Liver (tissue), 9 donors: ENCODE results near the gene FOXB1. TPM values are rescaled to one million over a fixed set of nuclear protein-coding genes. Genes with fewer than 3 reads are reported as not detected.

Experiments used
- DNase-seq: peaks from one replicate; pipeline ENCODE4 v3.0.0-alpha.2; 2017; ENCODE audit warnings: low spot score
- H3K27ac ChIP-seq, 2 donors: one replicate each; pipeline ENCODE4 v1.7.0; 2013; ENCODE audit warnings: inconsistent platforms in 2 of 2, low read length in 2 of 2, control low read depth in 1 of 2, low read depth in 1 of 2, mild to moderate bottlenecking in 1 of 2
- H3K27me3 ChIP-seq, 4 donors: one replicate each; pipeline versions ENCODE4 v1.6.1 to v1.7.0; 2013; ENCODE audit warnings: low read length in 3 of 4, inconsistent platforms in 1 of 4, mild to moderate bottlenecking in 1 of 4, moderate library complexity in 1 of 4; ENCODE audit not compliant: control insufficient read depth in 4 of 4, insufficient read depth in 4 of 4
- H3K36me3 ChIP-seq, 4 donors: one replicate each; pipeline versions ENCODE4 v1.6.1 to v1.7.0; 2013; ENCODE audit warnings: low read length in 3 of 4, mild to moderate bottlenecking in 3 of 4, low read depth in 1 of 4, moderate library complexity in 1 of 4; ENCODE audit not compliant: control insufficient read depth in 4 of 4, insufficient read depth in 3 of 4
- H3K4me1 ChIP-seq, 4 donors: one replicate each; pipeline versions ENCODE4 v1.6.1 to v1.7.0; 2013; ENCODE audit warnings: low read length in 3 of 4, mild to moderate bottlenecking in 3 of 4, moderate library complexity in 1 of 4; ENCODE audit not compliant: control insufficient read depth in 4 of 4, insufficient read depth in 4 of 4
- H3K4me3 ChIP-seq, 3 donors: one replicate each; pipeline versions ENCODE4 v1.6.1 to v1.7.0; 2013; ENCODE audit warnings: low read length in 3 of 3, control low read depth in 1 of 3, low read depth in 1 of 3, mild to moderate bottlenecking in 1 of 3
- H3K9ac ChIP-seq, 2 donors: one replicate each; pipeline ENCODE4 v1.7.0; 2013; ENCODE audit warnings: low read length in 2 of 2, mild to moderate bottlenecking in 2 of 2, moderate library complexity in 2 of 2, control low read depth in 1 of 2, low read depth in 1 of 2
- H3K9me3 ChIP-seq, 4 donors: one replicate each; pipeline versions ENCODE4 v1.6.1 to v1.7.0; 2013; ENCODE audit warnings: low read length in 3 of 4; ENCODE audit not compliant: control insufficient read depth in 4 of 4
- ATF3 ChIP-seq: IDR thresholded peaks from 2 replicates; pipeline ENCODE4 v1.6.1; 2016; ENCODE audit warnings: antibody characterized with exemption
- EGR1 ChIP-seq, 2 donors: IDR thresholded peaks; 2 replicates each; pipeline ENCODE4 v1.6.1; 2016 to 2018; ENCODE audit warnings: antibody characterized with exemption in 2 of 2, low read depth in 2 of 2
- FOXA1 ChIP-seq: IDR thresholded peaks from 2 replicates; pipeline ENCODE4 v1.6.1; 2016; ENCODE audit warnings: antibody characterized with exemption
- FOXA2 ChIP-seq: IDR thresholded peaks from 2 replicates; pipeline ENCODE4 v1.6.1; 2016; ENCODE audit warnings: antibody characterized with exemption
- GABPA ChIP-seq, 2 donors: IDR thresholded peaks in 1 of 2; conservative IDR thresholded peaks in 1 of 2; 2 replicates each; pipeline ENCODE4 v1.6.1; 2016; ENCODE audit warnings: antibody characterized with exemption in 2 of 2, mild to moderate bottlenecking in 1 of 2, moderate library complexity in 1 of 2
- HNF4A ChIP-seq, 2 donors: conservative IDR thresholded peaks; 2 replicates each; pipeline ENCODE4 v1.6.1; 2016; ENCODE audit warnings: antibody characterized with exemption in 2 of 2, mild to moderate bottlenecking in 2 of 2
- HNF4G ChIP-seq: IDR thresholded peaks from 2 replicates; pipeline ENCODE4 v1.6.1; 2016; ENCODE audit warnings: antibody characterized with exemption
- MAX ChIP-seq: IDR thresholded peaks from 2 replicates; pipeline ENCODE4 v1.6.1; 2016; ENCODE audit warnings: antibody characterized with exemption
- NR2F2 ChIP-seq: IDR thresholded peaks from 2 replicates; pipeline ENCODE4 v1.6.1; 2016; ENCODE audit warnings: antibody characterized with exemption
- RXRA ChIP-seq, 2 donors: IDR thresholded peaks; 2 replicates each; pipeline ENCODE4 v1.6.1; 2017 to 2018; ENCODE audit warnings: antibody characterized with exemption in 2 of 2, mild to moderate bottlenecking in 1 of 2
- SP1 ChIP-seq: IDR thresholded peaks from 2 replicates; pipeline ENCODE4 v1.6.1; 2018; ENCODE audit warnings: antibody characterized with exemption, mild to moderate bottlenecking
- TAF1 ChIP-seq: conservative IDR thresholded peaks from 2 replicates; pipeline ENCODE4 v1.6.1; 2016; ENCODE audit warnings: antibody characterized with exemption, mild to moderate bottlenecking
- YY1 ChIP-seq: IDR thresholded peaks from 2 replicates; pipeline ENCODE4 v1.6.1; 2016; ENCODE audit warnings: antibody characterized with exemption, mild to moderate bottlenecking
- ZBTB33 ChIP-seq: IDR thresholded peaks from 2 replicates; pipeline ENCODE4 v1.6.1; 2016; ENCODE audit warnings: antibody characterized with exemption
- WGBS: extraction: QIAGEN DNeasy Blood & Tissue Kit; methylation state at CpG from one replicate; pipeline ENCODE4 v1.1.7; 2013; 5-methylcytosine and 5-hydroxymethylcytosine counted together
- polyA plus RNA-seq, 2 donors: library from polyadenylated mRNA; stranded (reverse) in 1 of 2; unstranded in 1 of 2; fragments of 200-250 nt in 1 of 2; fragments of >200 nt in 1 of 2; fragmentation: Nextera tagmentation in 1 of 2; extraction: Ambion mirVana in 1 of 2; gene quantifications; one replicate each; pipeline versions ENCODE4 v1.2.1 to v1.2.3, GENCODE V29; 2013 to 2015
- total RNA-seq, 2 donors: library from RNA; depleted of rRNA; stranded (reverse); fragments of >200 nt; gene quantifications; one replicate each; pipeline ENCODE4 v1.2.3, GENCODE V29; 2014
- TF ChIP-seq, protein P1 (sequence below): fragments of 150-350 bp; IDR thresholded peaks from 2 replicates; pipeline ENCODE4 v1.5.1; 2017; ENCODE audit warnings: improper control_type of control experiment, low read depth, low read length; ENCODE audit not compliant: missing input control
- TF ChIP-seq, protein P2 (sequence below): IDR thresholded peaks from 2 replicates; pipeline ENCODE4 v1.6.1; 2016; ENCODE audit warnings: antibody characterized with exemption, mild to moderate bottlenecking
- donor health status: healthy.
- donor health status: healthy.
- donor health status: healthy.
- donor health status: healthy.
- donor health status: healthy.

Gene FOXB1
- total and polyA plus RNA-seq, 4 donors: not detected

DNA sequence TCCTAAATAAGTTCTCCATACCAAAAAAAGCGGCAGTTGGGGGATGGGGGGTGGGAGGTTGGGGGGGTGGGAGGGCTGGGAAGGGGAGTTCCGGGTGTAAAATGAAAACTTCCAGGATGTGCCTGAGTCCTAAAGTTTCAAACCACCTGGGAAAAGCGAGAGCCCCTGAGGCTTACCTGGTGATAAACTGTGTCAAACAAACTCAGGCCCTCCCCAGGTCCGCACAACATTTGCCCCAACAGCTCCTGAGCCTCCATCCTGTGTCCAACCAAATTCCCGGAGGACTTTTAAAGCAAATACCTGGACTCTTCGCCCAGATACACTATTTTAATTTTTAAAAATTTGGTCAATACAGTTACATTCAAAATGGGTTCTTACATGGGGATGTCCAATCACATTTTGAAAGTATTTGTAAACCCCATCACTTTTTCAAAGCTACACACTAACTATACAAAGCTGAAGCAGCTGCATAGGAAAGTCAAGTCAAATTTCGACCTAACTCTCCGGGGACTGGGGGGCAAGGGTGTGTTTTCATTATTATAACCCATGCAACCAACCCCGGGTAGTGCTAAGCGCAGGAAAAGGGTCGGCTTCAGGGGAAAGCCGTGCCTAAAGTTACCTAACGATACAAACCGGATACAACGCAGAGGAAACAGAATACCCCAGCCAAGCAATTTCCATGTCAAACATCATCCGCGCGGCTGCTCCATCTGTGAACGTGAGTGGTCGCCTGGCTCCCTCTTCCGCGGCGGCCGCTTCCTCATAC is 685 bp upstream of the FOXB1 start:
- Histone ChIP-seq H3K4me3 (no peak overlapping the region), H3K36me3 (no peaks in the 10 kb centered on the region), H3K27ac (no peak overlapping the region), H3K9ac (no peak overlapping the region), H3K4me1 (peaks cover 16 to 39% (median 30%) of the 10 kb centered on the region in 4 donors), H3K27me3 (peaks cover 10 to 41% (median 25%) of the 10 kb centered on the region in 4 donors), H3K9me3 (peaks cover 0 to 3% (median 0%) of the 10 kb centered on the region in 4 donors)
- WGBS: 4% methylated on average over 24 of the region's 24 CpGs
- TF ChIP-seq NR2F2 (no peak), MAX (no peak), HNF4A (conservative IDR thresholded peaks at IDR 0.05) (no peak), EGR1 (IDR thresholded peaks at IDR 0.05; ENCODE audit: low read depth in 2 of 2) (no peak), ZBTB33 (no peak), FOXA2 (no peak), SP1 (no peak), GABPA (IDR thresholded peaks at IDR 0.05 in 1 of 2, conservative IDR thresholded peaks at IDR 0.05 in 1 of 2) (no peak), ATF3 (no peak), FOXA1 (no peak), RXRA (IDR thresholded peaks at IDR 0.05) (no peak), HNF4G (no peak), YY1 (no peak), TAF1 (no peak)
- TF ChIP-seq, protein P1, sequence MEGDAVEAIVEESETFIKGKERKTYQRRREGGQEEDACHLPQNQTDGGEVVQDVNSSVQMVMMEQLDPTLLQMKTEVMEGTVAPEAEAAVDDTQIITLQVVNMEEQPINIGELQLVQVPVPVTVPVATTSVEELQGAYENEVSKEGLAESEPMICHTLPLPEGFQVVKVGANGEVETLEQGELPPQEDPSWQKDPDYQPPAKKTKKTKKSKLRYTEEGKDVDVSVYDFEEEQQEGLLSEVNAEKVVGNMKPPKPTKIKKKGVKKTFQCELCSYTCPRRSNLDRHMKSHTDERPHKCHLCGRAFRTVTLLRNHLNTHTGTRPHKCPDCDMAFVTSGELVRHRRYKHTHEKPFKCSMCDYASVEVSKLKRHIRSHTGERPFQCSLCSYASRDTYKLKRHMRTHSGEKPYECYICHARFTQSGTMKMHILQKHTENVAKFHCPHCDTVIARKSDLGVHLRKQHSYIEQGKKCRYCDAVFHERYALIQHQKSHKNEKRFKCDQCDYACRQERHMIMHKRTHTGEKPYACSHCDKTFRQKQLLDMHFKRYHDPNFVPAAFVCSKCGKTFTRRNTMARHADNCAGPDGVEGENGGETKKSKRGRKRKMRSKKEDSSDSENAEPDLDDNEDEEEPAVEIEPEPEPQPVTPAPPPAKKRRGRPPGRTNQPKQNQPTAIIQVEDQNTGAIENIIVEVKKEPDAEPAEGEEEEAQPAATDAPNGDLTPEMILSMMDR: no peak
- TF ChIP-seq, protein P2, sequence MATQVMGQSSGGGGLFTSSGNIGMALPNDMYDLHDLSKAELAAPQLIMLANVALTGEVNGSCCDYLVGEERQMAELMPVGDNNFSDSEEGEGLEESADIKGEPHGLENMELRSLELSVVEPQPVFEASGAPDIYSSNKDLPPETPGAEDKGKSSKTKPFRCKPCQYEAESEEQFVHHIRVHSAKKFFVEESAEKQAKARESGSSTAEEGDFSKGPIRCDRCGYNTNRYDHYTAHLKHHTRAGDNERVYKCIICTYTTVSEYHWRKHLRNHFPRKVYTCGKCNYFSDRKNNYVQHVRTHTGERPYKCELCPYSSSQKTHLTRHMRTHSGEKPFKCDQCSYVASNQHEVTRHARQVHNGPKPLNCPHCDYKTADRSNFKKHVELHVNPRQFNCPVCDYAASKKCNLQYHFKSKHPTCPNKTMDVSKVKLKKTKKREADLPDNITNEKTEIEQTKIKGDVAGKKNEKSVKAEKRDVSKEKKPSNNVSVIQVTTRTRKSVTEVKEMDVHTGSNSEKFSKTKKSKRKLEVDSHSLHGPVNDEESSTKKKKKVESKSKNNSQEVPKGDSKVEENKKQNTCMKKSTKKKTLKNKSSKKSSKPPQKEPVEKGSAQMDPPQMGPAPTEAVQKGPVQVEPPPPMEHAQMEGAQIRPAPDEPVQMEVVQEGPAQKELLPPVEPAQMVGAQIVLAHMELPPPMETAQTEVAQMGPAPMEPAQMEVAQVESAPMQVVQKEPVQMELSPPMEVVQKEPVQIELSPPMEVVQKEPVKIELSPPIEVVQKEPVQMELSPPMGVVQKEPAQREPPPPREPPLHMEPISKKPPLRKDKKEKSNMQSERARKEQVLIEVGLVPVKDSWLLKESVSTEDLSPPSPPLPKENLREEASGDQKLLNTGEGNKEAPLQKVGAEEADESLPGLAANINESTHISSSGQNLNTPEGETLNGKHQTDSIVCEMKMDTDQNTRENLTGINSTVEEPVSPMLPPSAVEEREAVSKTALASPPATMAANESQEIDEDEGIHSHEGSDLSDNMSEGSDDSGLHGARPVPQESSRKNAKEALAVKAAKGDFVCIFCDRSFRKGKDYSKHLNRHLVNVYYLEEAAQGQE: no peak
- no peak for DNase-seq
